ENCODE measurements around the gene VPS11.

DNA sequence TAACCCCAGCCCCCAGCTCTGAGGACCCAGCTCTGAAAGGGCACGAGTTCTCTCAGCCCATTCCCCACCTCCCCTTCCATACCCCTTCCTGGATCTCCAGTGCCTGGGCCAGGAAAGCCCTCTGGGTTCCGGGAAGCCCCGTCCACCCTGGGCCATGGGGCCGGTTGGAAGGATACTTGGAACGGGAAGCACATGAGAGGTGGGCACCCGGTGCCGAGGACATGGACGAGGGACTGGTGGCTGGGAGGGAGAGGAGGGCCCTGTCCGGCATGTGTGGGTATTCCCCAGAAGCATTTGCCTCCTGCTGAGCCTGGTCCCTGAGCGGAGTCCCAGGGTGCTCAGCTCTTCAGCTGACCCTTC lies 48.6 kb downstream of the VPS11 start:
- TF ChIP-seq, protein P1, sequence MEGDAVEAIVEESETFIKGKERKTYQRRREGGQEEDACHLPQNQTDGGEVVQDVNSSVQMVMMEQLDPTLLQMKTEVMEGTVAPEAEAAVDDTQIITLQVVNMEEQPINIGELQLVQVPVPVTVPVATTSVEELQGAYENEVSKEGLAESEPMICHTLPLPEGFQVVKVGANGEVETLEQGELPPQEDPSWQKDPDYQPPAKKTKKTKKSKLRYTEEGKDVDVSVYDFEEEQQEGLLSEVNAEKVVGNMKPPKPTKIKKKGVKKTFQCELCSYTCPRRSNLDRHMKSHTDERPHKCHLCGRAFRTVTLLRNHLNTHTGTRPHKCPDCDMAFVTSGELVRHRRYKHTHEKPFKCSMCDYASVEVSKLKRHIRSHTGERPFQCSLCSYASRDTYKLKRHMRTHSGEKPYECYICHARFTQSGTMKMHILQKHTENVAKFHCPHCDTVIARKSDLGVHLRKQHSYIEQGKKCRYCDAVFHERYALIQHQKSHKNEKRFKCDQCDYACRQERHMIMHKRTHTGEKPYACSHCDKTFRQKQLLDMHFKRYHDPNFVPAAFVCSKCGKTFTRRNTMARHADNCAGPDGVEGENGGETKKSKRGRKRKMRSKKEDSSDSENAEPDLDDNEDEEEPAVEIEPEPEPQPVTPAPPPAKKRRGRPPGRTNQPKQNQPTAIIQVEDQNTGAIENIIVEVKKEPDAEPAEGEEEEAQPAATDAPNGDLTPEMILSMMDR (conservative IDR thresholded peaks at IDR 0.05 in 1 of 2, IDR thresholded peaks at IDR 0.05 in 1 of 2; ENCODE audit: extremely low read depth in 1 of 2, insufficient read depth in 1 of 2, low read depth in 1 of 2, low read length in 2 of 2), result no peak
- TF ChIP-seq EZH2 (IDR thresholded peaks at IDR 0.05; ENCODE audit: borderline replicate concordance, low read length), result no peak
